Ishikawa (cell line): Measurements from ENCODE around the gene GAS2.

Experiments used
- CEBPB ChIP-seq: IDR thresholded peaks from 2 replicates; pipeline ENCODE4 v1.6.1; 2012
- CREB1 ChIP-seq: IDR thresholded peaks from 2 replicates; pipeline ENCODE4 v1.6.1; 2012; ENCODE audit warnings: low read depth
- EGR1 ChIP-seq: IDR thresholded peaks from 2 replicates; pipeline ENCODE4 v1.6.1; 2012
- EP300 ChIP-seq: IDR thresholded peaks from 2 replicates; pipeline ENCODE4 v1.6.1; 2012; ENCODE audit warnings: borderline replicate concordance
- FOXM1 ChIP-seq: IDR thresholded peaks from 2 replicates; pipeline ENCODE4 v1.6.1; 2012; ENCODE audit warnings: low read depth, borderline replicate concordance
- NFIC ChIP-seq: IDR thresholded peaks from 2 replicates; pipeline ENCODE4 v1.6.1; 2012
- RAD21 ChIP-seq: IDR thresholded peaks from 2 replicates; pipeline ENCODE4 v1.6.1; 2012; ENCODE audit warnings: low read depth
- TAF1 ChIP-seq: IDR thresholded peaks from 2 replicates; pipeline ENCODE4 v1.6.1; 2012; ENCODE audit warnings: low read depth, mild to moderate bottlenecking
- TCF12 ChIP-seq: IDR thresholded peaks from 2 replicates; pipeline ENCODE4 v1.6.1; 2012; ENCODE audit warnings: low read depth
- TEAD4 ChIP-seq: IDR thresholded peaks from 2 replicates; pipeline ENCODE4 v1.6.1; 2012
- YY1 ChIP-seq: IDR thresholded peaks from 2 replicates; pipeline ENCODE4 v1.6.1; 2012; ENCODE audit warnings: low read depth
- ZBTB7A ChIP-seq: IDR thresholded peaks from 2 replicates; pipeline ENCODE4 v1.6.1; 2012; ENCODE audit warnings: low read depth
- TF ChIP-seq, protein P1 (sequence below): IDR thresholded peaks from 2 replicates; pipeline ENCODE4 v1.6.1; 2012; ENCODE audit warnings: low read depth, mild to moderate bottlenecking
- TF ChIP-seq, protein P2 (sequence below): IDR thresholded peaks from 2 replicates; pipeline ENCODE4 v1.6.1; 2012
- TF ChIP-seq, protein P3 (sequence below): IDR thresholded peaks from 2 replicates; pipeline ENCODE4 v1.6.1; 2012

Gene GAS2

DNA sequence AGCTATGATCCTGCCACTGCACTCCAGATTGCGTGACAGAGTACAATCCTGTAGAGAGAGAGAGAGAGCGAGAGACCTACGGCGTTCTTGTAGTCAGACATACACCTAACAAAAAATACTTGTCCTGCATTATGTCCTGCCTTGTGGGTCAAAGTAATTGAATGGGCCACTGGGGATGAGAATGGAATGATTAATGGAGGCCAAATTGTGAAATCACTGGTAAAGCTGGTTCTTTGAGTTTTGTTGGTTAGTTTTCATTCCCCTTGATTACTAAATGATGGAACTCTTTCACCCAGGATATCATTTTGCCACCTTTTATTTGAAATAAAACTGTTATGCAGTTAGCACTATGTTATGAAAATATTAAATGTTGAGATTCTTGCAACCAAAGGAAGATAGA, 18.7 kb downstream of the GAS2 start:
- TF ChIP-seq, protein P1, sequence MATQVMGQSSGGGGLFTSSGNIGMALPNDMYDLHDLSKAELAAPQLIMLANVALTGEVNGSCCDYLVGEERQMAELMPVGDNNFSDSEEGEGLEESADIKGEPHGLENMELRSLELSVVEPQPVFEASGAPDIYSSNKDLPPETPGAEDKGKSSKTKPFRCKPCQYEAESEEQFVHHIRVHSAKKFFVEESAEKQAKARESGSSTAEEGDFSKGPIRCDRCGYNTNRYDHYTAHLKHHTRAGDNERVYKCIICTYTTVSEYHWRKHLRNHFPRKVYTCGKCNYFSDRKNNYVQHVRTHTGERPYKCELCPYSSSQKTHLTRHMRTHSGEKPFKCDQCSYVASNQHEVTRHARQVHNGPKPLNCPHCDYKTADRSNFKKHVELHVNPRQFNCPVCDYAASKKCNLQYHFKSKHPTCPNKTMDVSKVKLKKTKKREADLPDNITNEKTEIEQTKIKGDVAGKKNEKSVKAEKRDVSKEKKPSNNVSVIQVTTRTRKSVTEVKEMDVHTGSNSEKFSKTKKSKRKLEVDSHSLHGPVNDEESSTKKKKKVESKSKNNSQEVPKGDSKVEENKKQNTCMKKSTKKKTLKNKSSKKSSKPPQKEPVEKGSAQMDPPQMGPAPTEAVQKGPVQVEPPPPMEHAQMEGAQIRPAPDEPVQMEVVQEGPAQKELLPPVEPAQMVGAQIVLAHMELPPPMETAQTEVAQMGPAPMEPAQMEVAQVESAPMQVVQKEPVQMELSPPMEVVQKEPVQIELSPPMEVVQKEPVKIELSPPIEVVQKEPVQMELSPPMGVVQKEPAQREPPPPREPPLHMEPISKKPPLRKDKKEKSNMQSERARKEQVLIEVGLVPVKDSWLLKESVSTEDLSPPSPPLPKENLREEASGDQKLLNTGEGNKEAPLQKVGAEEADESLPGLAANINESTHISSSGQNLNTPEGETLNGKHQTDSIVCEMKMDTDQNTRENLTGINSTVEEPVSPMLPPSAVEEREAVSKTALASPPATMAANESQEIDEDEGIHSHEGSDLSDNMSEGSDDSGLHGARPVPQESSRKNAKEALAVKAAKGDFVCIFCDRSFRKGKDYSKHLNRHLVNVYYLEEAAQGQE, result no peak
- TF ChIP-seq, protein P2, sequence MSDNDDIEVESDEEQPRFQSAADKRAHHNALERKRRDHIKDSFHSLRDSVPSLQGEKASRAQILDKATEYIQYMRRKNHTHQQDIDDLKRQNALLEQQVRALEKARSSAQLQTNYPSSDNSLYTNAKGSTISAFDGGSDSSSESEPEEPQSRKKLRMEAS, result no peak
- TF ChIP-seq ZBTB7A (no peak), TEAD4 (no peak), RAD21 (no peak), FOXM1 (no peak), CEBPB (no peak), TAF1 (no peak), NFIC (no peak), EGR1 (no peak), CREB1 (no peak), EP300 (no peak), TCF12 (no peak), YY1 (no peak)
- TF ChIP-seq, protein P3, sequence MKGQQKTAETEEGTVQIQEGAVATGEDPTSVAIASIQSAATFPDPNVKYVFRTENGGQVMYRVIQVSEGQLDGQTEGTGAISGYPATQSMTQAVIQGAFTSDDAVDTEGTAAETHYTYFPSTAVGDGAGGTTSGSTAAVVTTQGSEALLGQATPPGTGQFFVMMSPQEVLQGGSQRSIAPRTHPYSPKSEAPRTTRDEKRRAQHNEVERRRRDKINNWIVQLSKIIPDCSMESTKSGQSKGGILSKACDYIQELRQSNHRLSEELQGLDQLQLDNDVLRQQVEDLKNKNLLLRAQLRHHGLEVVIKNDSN, result no peak

DNA sequence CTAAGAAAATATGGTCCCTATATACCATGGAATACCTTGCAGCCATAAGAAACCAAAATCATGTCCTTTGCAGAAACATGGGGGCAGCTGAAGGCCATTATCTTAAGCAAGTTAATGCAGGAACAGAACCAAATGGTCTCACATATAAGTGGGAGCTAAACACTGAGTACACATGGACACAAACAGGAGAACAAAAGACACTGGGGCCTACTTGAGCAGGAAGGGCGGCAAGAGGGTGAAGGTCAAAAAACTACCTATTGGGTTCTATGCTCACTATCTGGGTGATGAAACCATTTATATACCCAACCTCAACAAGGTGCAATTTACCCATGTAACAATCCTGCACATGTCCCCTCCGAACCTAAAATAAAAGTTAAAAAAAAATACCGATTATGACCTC, 22.5 kb downstream of the GAS2 start:
- TF ChIP-seq CREB1 (no peak), EP300 (no peak), YY1 (no peak), TAF1 (no peak), NFIC (no peak), EGR1 (no peak), CEBPB (no peak), ZBTB7A (no peak), TCF12 (no peak), FOXM1 (no peak), TEAD4 (no peak), RAD21 (no peak)
- TF ChIP-seq, protein P3, result no peak
- TF ChIP-seq, protein P2, result no peak
- TF ChIP-seq, protein P1, result no peak

GRCh38 chr11:22690257-22690656, 23.8 kb downstream of the GAS2 start:
- TF ChIP-seq YY1, result no peak
- no peak for TF ChIP-seq ZBTB7A
- TF ChIP-seq CEBPB, result no peak

DNA sequence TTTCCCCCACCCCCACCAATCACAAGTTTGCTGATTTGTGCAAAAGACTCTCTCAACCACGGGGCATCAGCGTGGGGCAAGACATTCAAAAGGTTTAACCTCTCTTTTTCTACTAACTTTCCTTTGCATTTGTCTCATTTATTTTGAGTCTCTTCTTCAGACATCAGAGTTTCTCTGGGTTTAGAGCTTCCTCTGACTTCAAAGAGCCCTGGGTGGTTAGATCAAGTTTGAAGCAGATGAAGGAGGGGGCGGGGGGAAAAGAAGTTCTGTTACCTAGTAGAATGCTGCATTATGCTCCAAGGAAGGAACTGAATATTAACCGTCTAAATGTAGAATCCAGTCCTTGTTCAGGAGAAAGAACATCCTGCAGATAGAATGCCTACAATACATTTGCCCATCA, 24.5 kb downstream of the GAS2 start:
- TF ChIP-seq, protein P1, result no peak
- TF ChIP-seq CREB1 (no peak), EGR1 (no peak), FOXM1 (no peak), TEAD4 (no peak), EP300 (no peak), YY1 (no peak), ZBTB7A (no peak), RAD21 (no peak), TAF1 (no peak)
- TF ChIP-seq, protein P3, result no peak
- TF ChIP-seq, protein P2, result no peak
